IMR-90 (cell line): ENCODE results near the gene LUC7L2. TPM values are rescaled to one million over a fixed set of nuclear protein-coding genes. Genes with fewer than 3 reads are reported as not detected.

Experiments
- ATAC-seq: fragments of 200-7000 bp; cut with Tn5 transposase; 2 replicates; pipeline ENCODE4 v1.9.1; 2020; ENCODE audit warnings: low read depth, mild to moderate bottlenecking, moderate library complexity
- BruUV-seq: library from RNA; stranded (reverse); fragments of 400-500 nt; replicated peaks from 2 replicates; lab custom pipeline; 2021; lab: Mats Ljungman, UMichigan
- CTCF ChIA-PET: fragments of 300-600 bp; formaldehyde crosslinking; extraction: SDS; loops from one replicate; lab custom pipeline; 2021; ENCODE audit warnings: antibody characterized with exemption; lab: Yijun Ruan, JAX
- POLR2A ChIA-PET: fragments of 300-600 bp; sonication (Branson Sonifier 250); formaldehyde crosslinking; loops from one replicate; lab custom pipeline; 2022; ENCODE audit warnings: antibody characterized with exemption; ENCODE audit not compliant: unreplicated experiment; lab: Charles Lee
- DNase-seq: peaks from one replicate; pipeline ENCODE4 v3.0.0; 2013
- H2AFZ ChIP-seq: replicated peaks from 2 replicates; pipeline ENCODE3; 2013; ENCODE audit warnings: low read length, mild to moderate bottlenecking; ENCODE audit not compliant: poor library complexity
- H2AK5ac ChIP-seq: 2 replicates; pipeline ENCODE4 v1.6.1; 2013; ENCODE audit warnings: low read depth, low read length, inconsistent platforms
- H2AK9ac ChIP-seq: replicated peaks from 2 replicates; pipeline ENCODE3; 2013; ENCODE audit warnings: mild to moderate bottlenecking, low read depth, low read length, moderate library complexity; ENCODE audit not compliant: poor library complexity
- H2BK120ac ChIP-seq: 2 replicates; pipeline ENCODE4 v1.6.1; 2013; ENCODE audit warnings: low read depth, low read length, inconsistent platforms
- H2BK15ac ChIP-seq: 3 replicates; pipeline ENCODE4 v1.6.1; 2013; ENCODE audit warnings: low read depth, low read length, inconsistent platforms
- H2BK20ac ChIP-seq: 2 replicates; pipeline ENCODE4 v1.6.1; 2013; ENCODE audit warnings: low read depth, mild to moderate bottlenecking, inconsistent platforms, low read length, moderate library complexity
- H2BK5ac ChIP-seq: 2 replicates; pipeline ENCODE4 v1.6.1; 2013; ENCODE audit warnings: mild to moderate bottlenecking, low read depth, low read length, inconsistent platforms; ENCODE audit not compliant: poor library complexity, severe bottlenecking
- H3K14ac ChIP-seq: replicated peaks from 2 replicates; pipeline ENCODE4 v1.6.1; 2013; ENCODE audit warnings: low read depth, low read length, inconsistent platforms
- H3K18ac ChIP-seq: 2 replicates; pipeline ENCODE4 v1.6.1; 2013; ENCODE audit warnings: low read depth, low read length, control low read depth
- H3K23ac ChIP-seq: 2 replicates; pipeline ENCODE4 v1.6.1; 2013; ENCODE audit warnings: low read depth, low read length, inconsistent platforms
- H3K27ac ChIP-seq: 2 replicates; pipeline ENCODE4 v1.5.1; 2013; ENCODE audit warnings: mild to moderate bottlenecking, control low read depth, low read length; ENCODE audit not compliant: insufficient read depth
- H3K27me3 ChIP-seq: 2 replicates; pipeline ENCODE4 v1.6.1; 2013; ENCODE audit warnings: low read length; ENCODE audit not compliant: control insufficient read depth, insufficient read depth
- H3K36me3 ChIP-seq: 2 replicates; pipeline ENCODE4 v1.6.1; 2013; ENCODE audit warnings: low read length, mixed read lengths; ENCODE audit not compliant: control insufficient read depth, insufficient read depth
- H3K4ac ChIP-seq: 2 replicates; pipeline ENCODE4 v1.6.1; 2013; ENCODE audit warnings: low read depth, low read length, inconsistent platforms
- H3K4me1 ChIP-seq: 2 replicates; pipeline ENCODE4 v1.6.1; 2013; ENCODE audit warnings: low read length, mixed read lengths; ENCODE audit not compliant: control insufficient read depth, insufficient read depth
- H3K4me2 ChIP-seq: 2 replicates; pipeline ENCODE4 v1.6.1; 2013; ENCODE audit warnings: low read depth, mild to moderate bottlenecking, control low read depth, low read length, moderate library complexity
- H3K4me3 ChIP-seq: 2 replicates; pipeline ENCODE4 v1.5.1; 2013; ENCODE audit warnings: low read depth, mild to moderate bottlenecking, control low read depth, low read length, moderate library complexity; ENCODE audit not compliant: insufficient read depth
- H3K56ac ChIP-seq: 2 replicates; pipeline ENCODE4 v1.6.1; 2013; ENCODE audit warnings: low read length, inconsistent platforms; ENCODE audit not compliant: insufficient read depth; ENCODE audit errors: extremely low read depth
- H3K79me1 ChIP-seq, 2 experiments: 2 replicates each; pipeline ENCODE4 v1.6.1; 2013; ENCODE audit warnings: low read length in 2 of 2, inconsistent platforms in 1 of 2, low read depth in 1 of 2
- H3K9ac ChIP-seq: 2 replicates; pipeline ENCODE4 v1.6.1; 2013; ENCODE audit warnings: low read depth, low read length, control low read depth
- H3K9me1 ChIP-seq: 2 replicates; pipeline ENCODE4 v1.6.1; 2013; ENCODE audit warnings: low read length, inconsistent platforms; ENCODE audit not compliant: insufficient read depth
- H3K9me3 ChIP-seq: 2 replicates; pipeline ENCODE4 v1.6.1; 2013; ENCODE audit warnings: low read length; ENCODE audit not compliant: control insufficient read depth, insufficient read depth
- H4K20me1 ChIP-seq: 2 replicates; pipeline ENCODE4 v1.6.1; 2013; ENCODE audit warnings: low read length, inconsistent platforms; ENCODE audit not compliant: insufficient read depth
- H4K5ac ChIP-seq: 2 replicates; pipeline ENCODE4 v1.6.1; 2013; ENCODE audit warnings: mild to moderate bottlenecking, low read depth, low read length, control low read depth
- H4K8ac ChIP-seq, 2 experiments: 2 replicates each; pipeline ENCODE4 v1.6.1; 2013; ENCODE audit warnings: low read depth in 2 of 2, low read length in 2 of 2, control low read depth in 1 of 2, inconsistent platforms in 1 of 2
- H4K91ac ChIP-seq: 2 replicates; pipeline ENCODE4 v1.6.1; 2013; ENCODE audit warnings: low read depth, low read length, inconsistent platforms; ENCODE audit not compliant: insufficient read depth
- BHLHE40 ChIP-seq: fragments of 150-350 bp; IDR thresholded peaks from 2 replicates; pipeline ENCODE4 v1.6.1; 2016; ENCODE audit warnings: mild to moderate bottlenecking, low read depth, low read length
- CTCF ChIP-seq: conservative IDR thresholded peaks from 2 replicates; pipeline ENCODE4 v1.5.1; 2012; ENCODE audit warnings: mild to moderate bottlenecking, low read depth, low read length, improper control_type of control experiment
- ELK1 ChIP-seq: fragments of 150-350 bp; IDR thresholded peaks from 2 replicates; pipeline ENCODE4 v1.6.1; 2016; ENCODE audit warnings: low read depth, mild to moderate bottlenecking, low read length, moderate library complexity, borderline replicate concordance
- MAFK ChIP-seq: IDR thresholded peaks from 2 replicates; pipeline ENCODE4 v1.6.1; 2012; ENCODE audit warnings: low read depth, low read length, improper control_type of control experiment
- NFE2L2 ChIP-seq: fragments of 150-350 bp; IDR thresholded peaks from 2 replicates; pipeline ENCODE4 v1.6.1; 2016; ENCODE audit warnings: low read depth, mild to moderate bottlenecking, low read length
- WGBS, 2 experiments: methylation state at CpG; one replicate each; pipeline versions ENCODE4 v1.1.5 to v1.1.7; 2013; ENCODE audit warnings: missing lambda C conversion rate in 2 of 2; ENCODE audit not compliant: insufficient read length in 1 of 2; ENCODE audit errors: extremely low coverage in 2 of 2; 5-methylcytosine and 5-hydroxymethylcytosine counted together
- dilution Hi-C: fragments of 300-500 bp; cut with HindIII; formaldehyde crosslinking; loops from one replicate; pipeline ENCODE4 v1.14.3; 2018; ENCODE audit warnings: low sequenced_read_pairs; ENCODE audit not compliant: unreplicated experiment
- in situ Hi-C: fragments of 300-500 bp; cut with MboI; formaldehyde crosslinking; loops from 3 replicates; pipeline ENCODE4 v1.14.3; 2019; ENCODE audit warnings: low sequenced_read_pairs, inconsistent platforms, mixed read lengths
- intact Hi-C: fragments of 100-400 bp; cut with micrococcal nuclease; formaldehyde crosslinking; loops from 2 replicates; pipeline ENCODE4 v1.10.0; 2022
- microRNA-seq, 2 experiments: library from miRNA; stranded (forward) in 1 of 2; unstranded in 1 of 2; fragments of 10-50 nt in 1 of 2; fragments of <30 nt in 1 of 2; gene quantifications in 1 of 2; microRNA quantifications in 1 of 2; one replicate each; pipeline versions ENCODE3 to v1.1.0; 2013 to 2020; ENCODE audit not compliant: insufficient read depth in 1 of 2, insufficient read length in 1 of 2, unreplicated experiment in 1 of 2
- polyA plus RNA-seq, 3 experiments: library from polyadenylated mRNA; depleted of rRNA; stranded (reverse); fragments of >200 nt; gene quantifications; 2 replicates each; pipeline ENCODE4 v1.2.3, GENCODE V29; 2012; ENCODE audit warnings: low replicate concordance in 1 of 3
- small RNA-seq, 5 experiments: library from RNA; depleted of rRNA; stranded (forward); fragments of <200 nt; gene quantifications; one replicate each; pipeline ENCODE3, GENCODE V24; 2012
- total RNA-seq: library from RNA; depleted of rRNA; stranded (reverse); fragments of >200 nt; gene quantifications from 2 replicates; pipeline ENCODE4 v1.2.3, GENCODE V29; 2012; rRNA removed

Gene LUC7L2
- total and polyA plus RNA-seq, 2 of the 4 experiments (the other 2 are of a cell fraction), result 14.9 to 31.8 TPM

GRCh38 chr7:139471740-139472353 is 112.2 kb downstream of the LUC7L2 start:
- in situ Hi-C loops, result no loop called here
- H3K36me3 ChIP-seq, result no peaks in the 10 kb centered on the region
- POLR2A ChIA-PET, result no interaction called here
- peak; percentile 76 for TF ChIP-seq NFE2L2
- no peak for TF ChIP-seq BHLHE40
- TF ChIP-seq MAFK, result peak; percentile 76
- no peak for TF ChIP-seq ELK1
- no peak for TF ChIP-seq CTCF
- H3K23ac ChIP-seq, result no peak overlapping the region
- no peak overlapping the region for H3K27ac ChIP-seq
- no peak overlapping the region for H3K4ac ChIP-seq
- 0 out of 2 replicates have a peak, but pooled peaks cover 4% of the 10 kb centered on the region for H3K9me1 ChIP-seq
- CTCF ChIA-PET, result interaction anchor here (1.4 kb wide), 1 partner anchor 37 kb away, joined by 6 read pairs; no protein-coding TSS in a partner anchor
- 60% methylated on average over 1 of the region's 7 CpGs; no CpG with 5 or more reads in 1 of the 2 experiments for WGBS, 2 experiments
- peaks cover 24% of the 10 kb centered on the region for H3K27me3 ChIP-seq
- no peak overlapping the region for H3K4me2 ChIP-seq
- no peak overlapping the region for H4K8ac ChIP-seq
- no TSS peak for BruUV-seq
- no peaks in the 10 kb centered on the region for H3K79me1 ChIP-seq
- H3K4me1 ChIP-seq, result peaks cover 3% of the 10 kb centered on the region
- dilution Hi-C loops, result no loop called here
- H3K14ac ChIP-seq, result 0 out of 2 replicates have a peak overlapping the region, but pooled peaks have one; percentile 1
- intact Hi-C loops, result no loop called here
- no peak overlapping the region for H4K91ac ChIP-seq
- no peak overlapping the region for H2BK120ac ChIP-seq
- peaks cover 10% of the 10 kb centered on the region for H3K9me3 ChIP-seq
- H4K20me1 ChIP-seq, result no peaks in the 10 kb centered on the region
- no peak overlapping the region for H2AK9ac ChIP-seq
- no peak overlapping the region for H4K5ac ChIP-seq
- ATAC-seq (peak; percentile 62), DNase-seq (peak; percentile 57)
- H3K4me3 ChIP-seq, result no peak overlapping the region
- no peak overlapping the region for H2BK15ac ChIP-seq
- H2AFZ ChIP-seq, result no peak overlapping the region
- no peak overlapping the region for H2BK5ac ChIP-seq
- H2AK5ac ChIP-seq, result no peak overlapping the region
- no peak overlapping the region for H3K9ac ChIP-seq
- H2BK20ac ChIP-seq, result no peak overlapping the region
- no peak overlapping the region for H3K18ac ChIP-seq
- H3K56ac ChIP-seq, result no peak overlapping the region

Small RNA genes within 50 kb of the gene (microRNA-seq; reads per million reads assigned to microRNA genes)
- gene RNU6-206P (ENCODE audit: insufficient read depth, insufficient read length) (not detected), gene RNU6-911P (ENCODE audit: insufficient read depth, insufficient read length) (not detected)

Small RNA genes within 50 kb of the gene (small RNA-seq; reads per million reads assigned to genes)
- gene RNU6-206P, result 0 reads per million in 5 experiments
- 0 reads per million in 5 experiments for gene RNU6-911P

Other genes starting within 250 kb of the LUC7L2 start
- 2.3 and 3.6 TPM in 2 replicates for gene UBN2, start 128.7 kb upstream of the LUC7L2 start, total RNA-seq
- 1.2 and 1.6 TPM in 2 replicates for gene UBN2, start 128.7 kb upstream of the LUC7L2 start, polyA plus RNA-seq (2012; rRNA removed)
- gene FMC1, start 18.6 kb upstream of the LUC7L2 start, total RNA-seq, result 6.1 and 6.4 TPM in 2 replicates
- 11.9 and 12.6 TPM in 2 replicates for gene FMC1, start 18.6 kb upstream of the LUC7L2 start, polyA plus RNA-seq (2012; rRNA removed)
- under 0.01 TPM in 1 of 2 replicates, not detected in the other for gene KLRG2, start 123.8 kb downstream of the LUC7L2 start, total RNA-seq
- 0.03 and 0.04 TPM in 2 replicates for gene KLRG2, start 123.8 kb downstream of the LUC7L2 start, polyA plus RNA-seq (2012; rRNA removed)
- gene CLEC2L, start 163.8 kb downstream of the LUC7L2 start, total RNA-seq, result not detected in 2 replicates
- not detected in 2 replicates for gene CLEC2L, start 163.8 kb downstream of the LUC7L2 start, polyA plus RNA-seq (2012; rRNA removed)